Caki2 (cell line): ENCODE measurements around the gene INPP1. TPM values are rescaled to one million over a fixed set of nuclear protein-coding genes. Genes with fewer than 3 reads are reported as not detected.

Experiments
- DNase-seq: peaks from one replicate; pipeline ENCODE4 v3.0.0-alpha.2; 2015; ENCODE audit warnings: low read depth
- in situ Hi-C: cut with HindIII; loops from 2 replicates; pipeline ENCODE4 v1.10.0; 2016; ENCODE audit warnings: low sequenced_read_pairs, low pct_unique_long_range_greater_than_20kb, mixed read lengths
- total RNA-seq: library from RNA; depleted of rRNA; stranded (reverse); fragments of >200 nt; shearing (Covaris generic); gene quantifications from 2 replicates; pipeline ENCODE4 v1.2.3, GENCODE V29; 2014; ENCODE audit warnings: low replicate concordance; rRNA removed

Gene INPP1
- total RNA-seq, 1 experiment from 2014 or later, result 8.3 TPM

DNA sequence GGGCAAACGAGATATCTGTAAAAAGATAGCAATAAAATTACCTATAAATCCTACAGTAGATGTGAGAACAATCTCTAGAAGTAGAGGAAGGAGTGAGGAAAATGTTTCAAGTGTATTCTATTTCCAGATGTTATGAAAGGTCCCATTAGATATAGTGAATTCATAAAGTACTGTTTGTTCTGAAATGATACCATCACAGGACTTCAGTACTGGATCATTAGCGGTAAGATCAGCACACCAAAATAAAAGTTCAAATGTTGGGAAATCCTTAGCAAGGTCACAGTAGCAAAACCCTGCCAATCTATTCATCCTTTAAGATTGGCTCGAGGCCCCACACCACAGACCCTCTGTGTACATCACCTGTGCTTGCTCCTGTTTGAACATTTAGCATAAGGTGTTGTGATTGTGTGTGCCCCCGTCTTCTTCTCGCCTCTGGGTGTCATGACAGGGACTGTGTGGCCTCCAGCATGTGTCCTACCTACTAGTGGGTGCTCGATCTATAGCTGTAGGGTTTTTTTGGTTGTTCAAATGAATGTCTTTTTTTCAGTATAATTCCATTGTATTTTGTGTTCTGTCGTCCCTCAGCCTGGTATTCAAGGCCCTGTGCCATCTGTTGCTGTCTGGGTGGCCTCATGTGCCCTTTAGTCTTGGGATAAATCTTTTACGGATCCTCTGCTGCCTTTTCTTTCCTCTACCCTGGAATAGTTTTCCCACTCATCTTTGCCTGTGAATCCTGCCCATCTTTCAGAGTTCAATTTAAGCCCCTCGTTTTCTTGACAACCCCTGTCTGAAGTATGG is 73.9 kb downstream of the INPP1 start:
- no peak for DNase-seq
- in situ Hi-C loops, result no loop called here

DNA sequence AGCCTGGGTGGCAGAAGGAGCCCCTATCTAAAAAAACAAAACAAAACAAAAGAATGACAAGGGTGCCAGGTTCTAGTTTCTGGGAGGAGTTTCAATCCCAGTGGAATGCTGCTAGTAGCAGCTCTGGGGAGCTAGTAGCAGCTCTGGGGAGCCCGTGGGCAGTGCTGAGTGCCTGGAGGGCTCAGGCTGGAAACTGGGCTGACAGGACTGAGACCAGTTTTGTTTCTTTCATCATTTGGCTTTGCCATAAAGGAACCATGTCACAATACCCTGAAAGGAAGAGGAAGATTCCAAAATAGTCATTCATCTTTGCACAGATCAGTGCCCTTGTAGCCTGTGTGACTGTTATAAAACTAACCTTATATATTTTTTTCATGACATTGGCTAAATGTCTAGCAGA is 75.3 kb downstream of the INPP1 start:
- in situ Hi-C loops, result no loop called here
- no peak for DNase-seq

DNA sequence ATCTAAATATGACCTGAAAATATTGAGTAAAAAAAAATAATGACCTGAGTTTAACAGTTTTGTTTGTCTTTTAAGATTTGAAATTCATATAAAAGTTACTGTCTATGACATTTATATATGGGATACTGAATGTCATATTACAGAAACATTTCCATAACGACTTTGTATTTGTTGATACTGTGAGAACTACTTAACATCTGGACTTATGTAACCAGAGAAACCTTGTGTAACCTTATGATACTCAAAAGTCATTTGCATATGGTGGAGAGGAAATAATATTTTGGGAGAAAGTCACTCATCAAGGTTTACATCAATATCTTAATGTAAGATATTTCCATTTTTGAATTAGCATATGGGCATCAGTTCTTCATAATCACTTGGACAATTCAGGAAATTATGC is 77.4 kb downstream of the INPP1 start:
- DNase-seq, result no peak
- in situ Hi-C loops, result no loop called here

Other genes starting within 250 kb of the INPP1 start
- 2.5 and 6.8 TPM in 2 replicates for gene HIBCH, start 23.8 kb upstream of the INPP1 start, total RNA-seq
- 9.0 and 30.7 TPM in 2 replicates for gene MFSD6, start 64.8 kb downstream of the INPP1 start, total RNA-seq
- gene NEMP2, start 191.1 kb downstream of the INPP1 start, total RNA-seq, result 10.5 and 15.1 TPM in 2 replicates